Endothelial cell of umbilical vein (primary cell): ENCODE measurements around the gene OR1I1. TPM values are rescaled to one million over a fixed set of nuclear protein-coding genes. Genes with fewer than 3 reads are reported as not detected.

Experiments
- BruUV-seq: library from RNA; stranded (reverse); fragments of 400-500 nt; replicated peaks from 2 replicates; lab custom pipeline; 2021; lab: Mats Ljungman, UMichigan
- CTCF ChIA-PET: fragments of 300-600, 350-600 bp; sonication (Branson Sonifier 250); formaldehyde crosslinking; loops from one replicate; lab custom pipeline; 2021; ENCODE audit warnings: antibody characterized with exemption, inconsistent platforms; lab: Charles Lee
- POLR2A ChIA-PET: fragments of 300-600, 350-600 bp; sonication (Branson Sonifier 250); formaldehyde crosslinking; loops from one replicate; lab custom pipeline; 2021; ENCODE audit warnings: antibody characterized with exemption, inconsistent platforms; lab: Charles Lee
- DNase-seq: peaks from one replicate; pipeline ENCODE4 v3.0.0-alpha.2; 2011; ENCODE audit warnings: low read depth, low spot score
- FAIRE-seq: peaks from 2 replicates; lab custom pipeline; 2011; peaks lifted over from hg19 to GRCh38; lab: Jason Lieb, UNC
- H2AFZ ChIP-seq: 2 replicates; pipeline ENCODE4 v1.6.0; 2012; ENCODE audit warnings: low read depth, low read length, control low read depth, inconsistent platforms
- H3K27ac ChIP-seq: 2 replicates; pipeline ENCODE4 v1.5.1; 2011; ENCODE audit warnings: low read depth, mild to moderate bottlenecking, control low read depth, low read length, moderate library complexity; ENCODE audit not compliant: insufficient read depth
- H3K27me3 ChIP-seq, 2 experiments: 2 replicates each; pipeline versions ENCODE4 v1.6.0 to v1.6.1; 2011; ENCODE audit warnings: low read length in 2 of 2, mixed read lengths in 1 of 2; ENCODE audit not compliant: control insufficient read depth in 2 of 2, insufficient read depth in 2 of 2
- H3K36me3 ChIP-seq, 2 experiments: 2 replicates in 1 of 2; 3 replicates in 1 of 2; pipeline ENCODE4 v1.5.1; 2011; ENCODE audit warnings: low read length in 2 of 2, mild to moderate bottlenecking in 1 of 2, moderate library complexity in 1 of 2; ENCODE audit not compliant: control insufficient read depth in 2 of 2, insufficient read depth in 2 of 2; ENCODE audit errors: extremely low read depth in 1 of 2
- H3K4me1 ChIP-seq: 3 replicates; pipeline ENCODE4 v1.5.1; 2011; ENCODE audit warnings: mild to moderate bottlenecking, low read length; ENCODE audit not compliant: control insufficient read depth, insufficient read depth; ENCODE audit errors: extremely low read depth
- H3K4me2 ChIP-seq: 2 replicates; pipeline ENCODE4 v1.6.1; 2011; ENCODE audit warnings: low read length, control low read depth, mixed read lengths; ENCODE audit not compliant: insufficient read depth
- H3K4me3 ChIP-seq, 3 experiments: fragments of 200-600 bp in 1 of 3; sonication (generic), shearing (Covaris generic) in 1 of 3; replicated peaks in 1 of 3; 2 replicates each; pipeline ENCODE4 v1.5.1; 2011 to 2016; ENCODE audit warnings: control low read depth in 3 of 3, low read length in 3 of 3, mild to moderate bottlenecking in 2 of 3, inconsistent platforms in 1 of 3, low read depth in 1 of 3, moderate library complexity in 1 of 3; ENCODE audit not compliant: insufficient read depth in 1 of 3
- H3K79me2 ChIP-seq: 2 replicates; pipeline ENCODE4 v1.6.0; 2012; ENCODE audit warnings: low read length, inconsistent platforms; ENCODE audit not compliant: control insufficient read depth, insufficient read depth
- H3K9ac ChIP-seq: replicated peaks from 2 replicates; pipeline ENCODE3; 2011; ENCODE audit warnings: low read length, control low read depth; ENCODE audit not compliant: insufficient read depth; ENCODE audit errors: extremely low read depth
- H3K9me1 ChIP-seq: replicated peaks from 3 replicates; pipeline ENCODE4 v1.6.0; 2011; ENCODE audit warnings: mild to moderate bottlenecking, low read length; ENCODE audit not compliant: control insufficient read depth, insufficient read depth; ENCODE audit errors: extremely low read depth
- H3K9me3 ChIP-seq: replicated peaks from 2 replicates; pipeline ENCODE4 v1.5.1; 2012; ENCODE audit warnings: low read length, inconsistent platforms; ENCODE audit not compliant: control insufficient read depth, insufficient read depth
- H4K20me1 ChIP-seq: replicated peaks from 2 replicates; pipeline ENCODE3; 2011; ENCODE audit warnings: mild to moderate bottlenecking, low read length; ENCODE audit not compliant: control insufficient read depth, insufficient read depth; ENCODE audit errors: extremely low read depth
- CTCF ChIP-seq, 2 donors: IDR thresholded peaks; 1 replicate in 1 of 2; 2 replicates in 1 of 2; pipeline ENCODE4 v1.5.1; 2011; ENCODE audit warnings: low read length in 2 of 2, mild to moderate bottlenecking in 2 of 2, moderate library complexity in 2 of 2, control low read depth in 1 of 2, inconsistent platforms in 1 of 2, low read depth in 1 of 2; ENCODE audit not compliant: insufficient read depth in 1 of 2; ENCODE audit errors: extremely low read depth in 1 of 2
- EZH2 ChIP-seq: IDR thresholded peaks from 2 replicates; pipeline ENCODE4 v1.6.1; 2012; ENCODE audit warnings: borderline replicate concordance, low read depth, mild to moderate bottlenecking, moderate library complexity, low read length, inconsistent platforms; ENCODE audit not compliant: severe bottlenecking
- FOS ChIP-seq: IDR thresholded peaks from 2 replicates; pipeline ENCODE4 v1.6.1; 2011; ENCODE audit warnings: mild to moderate bottlenecking, low read length, moderate library complexity, borderline replicate concordance; ENCODE audit not compliant: insufficient read depth
- GATA2 ChIP-seq: IDR thresholded peaks from 2 replicates; pipeline ENCODE4 v1.7.0; 2011; ENCODE audit warnings: low read depth, mild to moderate bottlenecking, moderate library complexity, mixed read lengths, low read length; ENCODE audit not compliant: insufficient read length, insufficient read depth
- JUN ChIP-seq: IDR thresholded peaks from 2 replicates; pipeline ENCODE4 v1.6.1; 2011; ENCODE audit warnings: borderline replicate concordance, low read depth; ENCODE audit not compliant: insufficient read length, insufficient read depth
- MAX ChIP-seq: IDR thresholded peaks from 2 replicates; pipeline ENCODE4 v1.6.1; 2011; ENCODE audit not compliant: insufficient read depth, insufficient read length
- MYC ChIP-seq: IDR thresholded peaks from one replicate; pipeline ENCODE4 v1.6.1; 2011; ENCODE audit warnings: mild to moderate bottlenecking, low read depth, low read length
- POLR2A ChIP-seq: IDR thresholded peaks from 2 replicates; pipeline ENCODE4 v1.6.1; 2012; ENCODE audit warnings: low read depth, mild to moderate bottlenecking, control low read depth, low read length
- POLR2AphosphoS5 ChIP-seq: IDR thresholded peaks from 2 replicates; pipeline ENCODE4 v1.6.1; 2012; ENCODE audit warnings: low read depth, mild to moderate bottlenecking, control low read depth, low read length, moderate library complexity; ENCODE audit not compliant: insufficient read depth
- dilution Hi-C: fragments of 300-500 bp; cut with MboI; formaldehyde crosslinking; loops from one replicate; pipeline ENCODE4 v1.15.0; 2019; ENCODE audit warnings: low sequenced_read_pairs; ENCODE audit not compliant: extremely low pct_ligation_motif_present
- intact Hi-C: fragments of 100-400 bp; cut with micrococcal nuclease; formaldehyde crosslinking; loops from one replicate; pipeline ENCODE4 v1.10.0; 2022
- polyA plus RNA-seq, 4 experiments: library from polyadenylated mRNA; depleted of rRNA in 3 of 4; stranded (reverse) in 3 of 4; unstranded in 1 of 4; fragments of >200 nt; gene quantifications; 2 replicates each; pipeline versions ENCODE4 v1.2.1 to v1.2.3, GENCODE V29; 2011 to 2012; ENCODE audit warnings: missing spikeins in 1 of 4
- total RNA-seq: library from RNA; stranded (reverse); gene quantifications from 2 replicates; pipeline ENCODE4 v1.2.3, GENCODE V29; 2021

Gene OR1I1
- total and polyA plus RNA-seq, 2 donors (not counting 3 experiments of a cell fraction or from before 2014, with no cell fraction given), result not detected

GRCh38 chr19:15108845-15109767 is 27.1 kb downstream of the OR1I1 start:
- intact Hi-C loops, result loop anchor here (5.0 to 10.0 kb wide), 5 partner anchors 146 to 1076 kb away; partner anchors contain the start of genes AKAP8, AKAP8L, FAM32A and TECR
- Histone ChIP-seq H3K4me1 (peaks cover 8% of the 10 kb centered on the region), H3K79me2 (peaks cover 19% of the 10 kb centered on the region), H3K9ac (no peak overlapping the region), H3K9me3 (no peaks in the 10 kb centered on the region), H3K27me3 (no peaks in the 10 kb centered on the region), H3K9me1 (no peaks in the 10 kb centered on the region), H3K4me3 (no peak overlapping the region), H4K20me1 (no peaks in the 10 kb centered on the region), H2AFZ (no peak overlapping the region), H3K4me2 (no peak overlapping the region), H3K36me3 (peaks cover 28 to 35% of the 10 kb centered on the region in 2 experiments), H3K27ac (no peak overlapping the region)
- TF ChIP-seq MYC (no peak), POLR2AphosphoS5 (no peak), JUN (no peak), CTCF (IDR thresholded peaks at IDR 0.05; ENCODE audit: extremely low read depth in 1 of 2, insufficient read depth in 1 of 2, low read depth in 1 of 2, low read length in 2 of 2) (no peak), GATA2 (no peak), POLR2A (no peak), EZH2 (no peak), MAX (no peak), FOS (no peak)
- ChIA-PET CTCF (interaction anchor here (0.7 to 1.3 kb wide), 3 partner anchors 9 to 17 kb away, joined by 3 to 7 read pairs (median 5); a partner anchor contains a TSS), POLR2A (no interaction called here)
- BruUV-seq, result TSS peak; percentile 6
- dilution Hi-C loops, result no loop called here
- no peak for FAIRE-seq
- DNase-seq, result no peak
